Natural killer cell (primary cell): ENCODE measurements around the gene HRH4. TPM values are rescaled to one million over a fixed set of nuclear protein-coding genes. Genes with fewer than 3 reads are reported as not detected.

Source experiments
- ATAC-seq, 3 donors: fragments of 150-1000 bp in 2 of 3; fragments of 200-7000 bp in 1 of 3; cut with Tn5 transposase; 1 replicate in 1 of 3; 2 replicates in 2 of 3; pipeline ENCODE4 v1.10.0; 2021; ENCODE audit warnings: mild to moderate bottlenecking in 2 of 3, moderate library complexity in 2 of 3
- DNase-seq, 2 donors: peaks; one replicate each; pipeline versions ENCODE4 v3.0.0 to v3.0.0-alpha.2; 2013 to 2021; ENCODE audit warnings: mixed read lengths in 1 of 2
- H3K27ac ChIP-seq: one replicate; pipeline ENCODE4 v1.5.1; 2013; ENCODE audit warnings: mild to moderate bottlenecking, low read length
- H3K27me3 ChIP-seq: one replicate; pipeline ENCODE4 v1.6.1; 2013; ENCODE audit warnings: low read length; ENCODE audit not compliant: control insufficient read depth, insufficient read depth
- H3K36me3 ChIP-seq: one replicate; pipeline ENCODE4 v1.6.1; 2013; ENCODE audit warnings: low read length; ENCODE audit not compliant: control insufficient read depth, insufficient read depth
- H3K4me1 ChIP-seq: one replicate; pipeline ENCODE4 v1.6.1; 2013; ENCODE audit warnings: low read length; ENCODE audit not compliant: control insufficient read depth, insufficient read depth
- H3K4me3 ChIP-seq: one replicate; pipeline ENCODE4 v1.5.1; 2013; ENCODE audit warnings: low read length
- H3K9me3 ChIP-seq: one replicate; pipeline ENCODE4 v1.6.1; 2013; ENCODE audit warnings: low read length; ENCODE audit not compliant: control insufficient read depth, insufficient read depth
- H3K27ac Mint-ChIP-seq, 2 donors: one replicate each; pipeline ENCODE4 v1.8.0; 2022; ENCODE audit warnings: mild to moderate bottlenecking in 2 of 2, mixed read lengths in 2 of 2, moderate library complexity in 1 of 2
- H3K27me3 Mint-ChIP-seq, 2 donors: one replicate each; pipeline ENCODE4 v1.8.0; 2022; ENCODE audit warnings: low read depth in 2 of 2, mixed read lengths in 2 of 2
- H3K36me3 Mint-ChIP-seq: one replicate; pipeline ENCODE4 v1.8.0; 2022; ENCODE audit warnings: mixed read lengths
- H3K4me1 Mint-ChIP-seq, 2 donors: one replicate each; pipeline ENCODE4 v1.8.0; 2022; ENCODE audit warnings: mixed read lengths in 2 of 2
- H3K4me3 Mint-ChIP-seq: one replicate; pipeline ENCODE4 v1.8.0; 2022; ENCODE audit warnings: mild to moderate bottlenecking, moderate library complexity, mixed read lengths
- H3K9me3 Mint-ChIP-seq, 2 donors: one replicate each; pipeline ENCODE4 v1.8.0; 2022; ENCODE audit warnings: mixed read lengths in 2 of 2
- CTCF ChIP-seq: fragments of 200-600 bp; IDR thresholded peaks from one replicate; pipeline ENCODE4 v1.8.0; 2022; ENCODE audit warnings: antibody characterized with exemption
- WGBS: methylation state at CpG from one replicate; pipeline ENCODE4 v1.1.7; 2013; ENCODE audit warnings: missing lambda C conversion rate; ENCODE audit not compliant: insufficient coverage; 5-methylcytosine and 5-hydroxymethylcytosine counted together
- intact Hi-C: fragments of 100-400 bp; cut with micrococcal nuclease; formaldehyde crosslinking; loops from one replicate; pipeline ENCODE4 v1.14.2; 2022
- total RNA-seq, 4 donors: library from RNA; stranded (reverse); fragments of 120-200 nt in 1 of 4; gene quantifications; one replicate each; pipeline versions ENCODE4 v1.2.3 to v1.2.4, GENCODE V29; 2013 to 2022

The HRH4 gene
- total RNA-seq, 3 donors from 2014 or later (not counting 1 experiment from before 2014, with no cell fraction given) = 0.23 to 13.9 TPM; not detected in 1

DNA sequence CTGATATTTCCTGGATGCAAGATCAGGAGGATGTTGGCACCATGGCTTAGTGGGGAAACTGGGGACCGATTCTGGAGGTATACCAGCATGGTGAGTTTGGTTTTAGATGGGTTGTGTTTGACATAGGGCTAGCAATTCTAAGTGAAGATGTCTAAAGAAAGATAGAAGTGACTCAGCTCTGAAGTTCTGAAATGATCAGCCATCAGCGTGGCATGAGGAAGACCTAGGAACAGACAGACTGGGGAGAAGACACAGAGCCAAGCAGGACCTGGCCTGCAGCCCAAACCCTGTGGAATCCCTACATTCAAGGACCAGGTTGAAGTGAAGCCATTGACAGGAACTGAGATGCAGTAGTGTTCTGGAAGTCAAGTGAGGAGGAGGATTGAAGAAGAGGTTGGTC lies 39.8 kb downstream of the HRH4 start:
- intact Hi-C loops = no loop called here

GRCh38 chr18:24500766-24501165 lies 40.3 kb downstream of the HRH4 start:
- no peak for DNase-seq
- TF ChIP-seq CTCF = no peak
- H3K27me3 Mint-ChIP-seq = peaks cover 33 to 59% of the 10 kb centered on the region in 2 donors
- H3K9me3 Mint-ChIP-seq = no peaks in the 10 kb centered on the region
- intact Hi-C loops = no loop called here
- H3K27me3 ChIP-seq = no peaks in the 10 kb centered on the region
- H3K4me3 Mint-ChIP-seq = no peak overlapping the region
- H3K27ac ChIP-seq = no peak overlapping the region
- no peaks in the 10 kb centered on the region for H3K4me1 ChIP-seq
- H3K4me3 ChIP-seq = no peak overlapping the region
- ATAC-seq = no peak
- no peaks in the 10 kb centered on the region for H3K36me3 Mint-ChIP-seq
- no peak overlapping the region for H3K27ac Mint-ChIP-seq
- no peaks in the 10 kb centered on the region for H3K36me3 ChIP-seq
- H3K4me1 Mint-ChIP-seq = no peaks in the 10 kb centered on the region
- no peaks in the 10 kb centered on the region for H3K9me3 ChIP-seq
- 90% methylated on average over 6 of the region's 6 CpGs for WGBS

More for the DNA sequence above, 39.8 kb downstream of the HRH4 start:
- H3K9me3 ChIP-seq = no peaks in the 10 kb centered on the region
- H3K36me3 Mint-ChIP-seq = no peaks in the 10 kb centered on the region
- no peak overlapping the region for H3K4me3 Mint-ChIP-seq
- peaks cover 34 to 56% of the 10 kb centered on the region in 2 donors for H3K27me3 Mint-ChIP-seq
- no peak overlapping the region for H3K27ac Mint-ChIP-seq
- DNase-seq (no peak), ATAC-seq (no peak)
- no peaks in the 10 kb centered on the region for H3K4me1 ChIP-seq
- no peaks in the 10 kb centered on the region for H3K36me3 ChIP-seq
- peaks cover under 1 to 1% of the 10 kb centered on the region in 2 donors for H3K4me1 Mint-ChIP-seq
- H3K9me3 Mint-ChIP-seq = no peaks in the 10 kb centered on the region
- H3K27ac ChIP-seq = no peak overlapping the region
- 70% methylated on average over 2 of the region's 2 CpGs for WGBS
- H3K27me3 ChIP-seq = no peaks in the 10 kb centered on the region
- no peak for TF ChIP-seq CTCF
- H3K4me3 ChIP-seq = no peak overlapping the region

DNA sequence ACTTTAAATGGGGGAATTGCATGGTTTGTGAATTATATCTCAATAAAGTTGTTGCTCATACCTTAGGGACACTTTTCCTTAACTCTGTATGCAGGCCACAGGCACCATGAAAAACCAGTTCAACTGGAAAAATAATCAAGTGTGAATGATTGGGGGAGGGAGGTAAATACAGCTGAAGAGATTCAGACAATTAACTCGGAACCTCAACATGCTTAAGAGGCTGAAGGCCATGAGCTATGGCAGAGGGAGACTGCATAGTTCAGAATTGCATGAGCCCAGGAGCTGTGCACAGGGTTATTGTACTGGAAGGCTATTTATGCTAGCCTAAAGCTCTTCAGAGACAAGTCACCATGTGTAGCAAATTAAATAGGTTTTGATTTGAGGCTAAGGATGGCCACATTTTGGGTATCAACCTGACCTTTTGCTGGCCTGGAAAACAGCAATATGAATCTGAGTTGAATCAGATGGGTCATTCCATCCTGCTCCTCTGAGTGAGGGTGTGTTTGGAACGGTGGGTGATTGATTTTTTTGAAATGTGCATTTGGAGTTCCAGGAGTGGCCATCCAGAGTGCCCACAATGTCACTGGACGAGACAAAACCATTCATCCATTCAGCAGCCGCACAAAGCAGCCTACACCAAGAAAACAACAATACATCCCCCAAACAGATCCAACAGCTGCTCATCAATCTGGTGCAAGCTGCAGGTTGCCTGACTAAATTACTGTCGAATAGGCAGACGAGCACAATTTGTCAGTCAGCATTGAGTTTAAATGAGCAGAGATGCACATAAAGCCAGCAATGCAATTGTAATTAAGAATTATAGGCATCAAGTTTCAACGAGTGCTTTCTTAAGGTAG lies 42.5 kb downstream of the HRH4 start:
- H3K36me3 ChIP-seq = no peaks in the 10 kb centered on the region
- 91% methylated on average over 6 of the region's 7 CpGs for WGBS
- H3K4me1 Mint-ChIP-seq = no peaks in the 10 kb centered on the region
- H3K27ac Mint-ChIP-seq = no peak overlapping the region
- H3K4me1 ChIP-seq = no peaks in the 10 kb centered on the region
- TF ChIP-seq CTCF = no peak
- H3K9me3 Mint-ChIP-seq = no peaks in the 10 kb centered on the region
- no peak for ATAC-seq
- no peaks in the 10 kb centered on the region for H3K36me3 Mint-ChIP-seq
- no peak for DNase-seq
- no peak overlapping the region for H3K4me3 Mint-ChIP-seq
- intact Hi-C loops = no loop called here
- no peak overlapping the region for H3K4me3 ChIP-seq
- H3K27ac ChIP-seq = no peak overlapping the region
- peaks cover 26 to 53% of the 10 kb centered on the region in 2 donors for H3K27me3 Mint-ChIP-seq
- no peaks in the 10 kb centered on the region for H3K27me3 ChIP-seq
- H3K9me3 ChIP-seq = no peaks in the 10 kb centered on the region

GRCh38 chr18:24504401-24504800 lies 44.0 kb downstream of the HRH4 start:
- DNase-seq (no peak), ATAC-seq (no peak)
- TF ChIP-seq CTCF = no peak
- Histone ChIP-seq H3K36me3 (no peaks in the 10 kb centered on the region), H3K27ac (no peak overlapping the region), H3K4me3 (no peak overlapping the region), H3K9me3 (no peaks in the 10 kb centered on the region), H3K27me3 (no peaks in the 10 kb centered on the region), H3K4me1 (no peaks in the 10 kb centered on the region)
- Mint-ChIP-seq H3K4me1 (no peaks in the 10 kb centered on the region), H3K27me3 (peaks cover 15 to 40% of the 10 kb centered on the region in 2 donors), H3K4me3 (no peak overlapping the region), H3K36me3 (no peaks in the 10 kb centered on the region), H3K9me3 (no peaks in the 10 kb centered on the region), H3K27ac (no peak overlapping the region)
- WGBS = 87% methylated on average over 4 of the region's 4 CpGs
- intact Hi-C loops = no loop called here
